Sigmoid colon (tissue), 7 donors: ENCODE data around the gene CCDC187. TPM values are rescaled to one million over a fixed set of nuclear protein-coding genes. Genes with fewer than 3 reads are reported as not detected.

Source experiments
- DNase-seq: peaks from one replicate; pipeline ENCODE4 v3.0.0-alpha.2; 2019
- H3K27ac ChIP-seq, 4 donors: fragments of 200-600 bp; sonication (generic); one replicate each; pipeline ENCODE4 v1.5.1; 2016 to 2019; ENCODE audit warnings: mild to moderate bottlenecking in 1 of 4
- H3K27me3 ChIP-seq, 3 donors: fragments of 200-600 bp; sonication (generic); one replicate each; pipeline ENCODE4 v1.5.1; 2019; ENCODE audit warnings: mild to moderate bottlenecking in 1 of 3
- H3K36me3 ChIP-seq, 4 donors: fragments of 200-600 bp; sonication (generic); one replicate each; pipeline ENCODE4 v1.5.1; 2016 to 2019
- H3K4me1 ChIP-seq, 4 donors: fragments of 200-600 bp; sonication (generic); one replicate each; pipeline ENCODE4 v1.5.1; 2017 to 2019
- H3K4me3 ChIP-seq, 4 donors: fragments of 200-600 bp; sonication (generic); one replicate each; pipeline ENCODE4 v1.5.1; 2017 to 2019; ENCODE audit warnings: mild to moderate bottlenecking in 2 of 4, moderate library complexity in 1 of 4
- H3K9me3 ChIP-seq, 4 donors: fragments of 200-600 bp in 3 of 4; sonication (generic) in 3 of 4; one replicate each; pipeline versions ENCODE4 v1.5.1 to v1.6.1; 2013 to 2019
- EP300 ChIP-seq, 4 donors: sonication (generic); formaldehyde crosslinking; IDR thresholded peaks; one replicate each; pipeline ENCODE4 v1.6.1; 2017; ENCODE audit warnings: antibody characterized with exemption in 4 of 4
- POLR2A ChIP-seq, 2 donors: fragments of 450-650 bp; IDR thresholded peaks; one replicate each; pipeline ENCODE4 v1.6.1; 2016; ENCODE audit warnings: antibody characterized with exemption in 2 of 2, mild to moderate bottlenecking in 2 of 2, moderate library complexity in 2 of 2
- POLR2AphosphoS5 ChIP-seq, 4 donors: sonication (generic); formaldehyde crosslinking; IDR thresholded peaks; one replicate each; pipeline ENCODE4 v1.6.1; 2017; ENCODE audit warnings: antibody characterized with exemption in 4 of 4
- WGBS, 2 donors: extraction: QIAGEN DNeasy Blood & Tissue Kit; methylation state at CpG; one replicate each; pipeline ENCODE4 v1.1.7; 2013; 5-methylcytosine and 5-hydroxymethylcytosine counted together
- intact Hi-C: fragments of 100-400 bp; cut with DNase I; formaldehyde crosslinking; loops from one replicate; pipeline ENCODE4 v1.15.1; 2023
- polyA plus RNA-seq, 3 donors: library from polyadenylated mRNA; stranded (reverse); fragments of 200-250 nt; gene quantifications; one replicate each; pipeline ENCODE4 v1.2.3, GENCODE V29; 2013
- total RNA-seq, 4 donors: library from RNA; depleted of rRNA; stranded (reverse); fragments of >200 nt; gene quantifications; one replicate each; pipeline ENCODE4 v1.1.0, GENCODE V29; 2016
- TF ChIP-seq, protein P1 (sequence below), 4 experiments: fragments of 450-650 bp in 3 of 4; fragments of 200-600 bp in 1 of 4; IDR thresholded peaks; one replicate each; pipeline ENCODE4 v1.5.1; 2016 to 2019; ENCODE audit warnings: antibody characterized with exemption in 4 of 4, mild to moderate bottlenecking in 3 of 4, moderate library complexity in 2 of 4
- donor health status: healthy with polysubstance abuse.
- donor health status: Bipolar disorder and iron deficiency.
- donor health status: healthy.

The CCDC187 gene
- total and polyA plus RNA-seq, 7 donors: 0.32 TPM; not detected in 6

- DNase-seq: no peak
- 83 to 96% methylated on average over 21 of the region's 21 CpGs for WGBS, 2 donors
- Histone ChIP-seq H3K9me3 (no peaks in the 10 kb centered on the region), H3K27ac (no peak overlapping the region), H3K27me3 (no peaks in the 10 kb centered on the region), H3K36me3 (peaks cover 0 to 30% (median 4%) of the 10 kb centered on the region in 4 donors), H3K4me3 (no peak overlapping the region), H3K4me1 (peaks cover 0 to 9% (median under 1%) of the 10 kb centered on the region in 4 donors)
- intact Hi-C loops: no loop called here
- TF ChIP-seq, protein P1, sequence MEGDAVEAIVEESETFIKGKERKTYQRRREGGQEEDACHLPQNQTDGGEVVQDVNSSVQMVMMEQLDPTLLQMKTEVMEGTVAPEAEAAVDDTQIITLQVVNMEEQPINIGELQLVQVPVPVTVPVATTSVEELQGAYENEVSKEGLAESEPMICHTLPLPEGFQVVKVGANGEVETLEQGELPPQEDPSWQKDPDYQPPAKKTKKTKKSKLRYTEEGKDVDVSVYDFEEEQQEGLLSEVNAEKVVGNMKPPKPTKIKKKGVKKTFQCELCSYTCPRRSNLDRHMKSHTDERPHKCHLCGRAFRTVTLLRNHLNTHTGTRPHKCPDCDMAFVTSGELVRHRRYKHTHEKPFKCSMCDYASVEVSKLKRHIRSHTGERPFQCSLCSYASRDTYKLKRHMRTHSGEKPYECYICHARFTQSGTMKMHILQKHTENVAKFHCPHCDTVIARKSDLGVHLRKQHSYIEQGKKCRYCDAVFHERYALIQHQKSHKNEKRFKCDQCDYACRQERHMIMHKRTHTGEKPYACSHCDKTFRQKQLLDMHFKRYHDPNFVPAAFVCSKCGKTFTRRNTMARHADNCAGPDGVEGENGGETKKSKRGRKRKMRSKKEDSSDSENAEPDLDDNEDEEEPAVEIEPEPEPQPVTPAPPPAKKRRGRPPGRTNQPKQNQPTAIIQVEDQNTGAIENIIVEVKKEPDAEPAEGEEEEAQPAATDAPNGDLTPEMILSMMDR (IDR thresholded peaks at IDR 0.05): no peak
- TF ChIP-seq POLR2AphosphoS5 (IDR thresholded peaks at IDR 0.05) (no peak), POLR2A (IDR thresholded peaks at IDR 0.05) (no peak), EP300 (IDR thresholded peaks at IDR 0.05) (no peak)
These were observed 30.6 kb upstream of the CCDC187 start for GRCh38 chr9:136334541-136334940.

DNA sequence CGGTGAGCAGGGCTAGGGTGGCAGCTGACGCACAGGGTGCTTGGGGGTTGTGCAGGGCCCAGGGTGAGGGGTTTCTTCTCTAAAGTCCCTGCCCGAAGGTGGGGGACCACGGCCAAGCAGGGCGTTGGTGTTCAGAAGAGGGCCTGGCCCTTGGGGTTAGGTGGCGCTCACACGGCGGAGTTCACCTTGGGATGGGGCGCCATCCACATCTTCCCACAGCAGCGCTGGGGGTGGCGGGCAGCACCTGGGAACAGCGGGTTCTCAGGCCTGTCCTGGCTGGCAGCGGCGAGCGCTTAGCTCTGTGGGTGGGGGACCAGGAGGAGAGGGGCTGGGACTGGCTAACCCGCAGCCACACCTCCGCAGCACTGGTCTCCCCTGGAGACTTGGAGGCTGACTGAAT is 29.6 kb upstream of the CCDC187 start:
- H3K36me3 ChIP-seq: peaks cover 0 to 27% (median 4%) of the 10 kb centered on the region in 4 donors
- peaks cover 0 to 17% (median 11%) of the 10 kb centered on the region in 4 donors for H3K4me1 ChIP-seq
- WGBS, 2 donors: 85 to 94% methylated on average over 17 of the region's 17 CpGs
- intact Hi-C loops: no loop called here
- H3K27ac ChIP-seq: no peak overlapping the region
- no peak for DNase-seq
- H3K27me3 ChIP-seq: no peaks in the 10 kb centered on the region
- H3K4me3 ChIP-seq: no peak overlapping the region
- TF ChIP-seq POLR2A (IDR thresholded peaks at IDR 0.05) (no peak), EP300 (IDR thresholded peaks at IDR 0.05) (no peak), POLR2AphosphoS5 (IDR thresholded peaks at IDR 0.05) (no peak)
- TF ChIP-seq, protein P1 (IDR thresholded peaks at IDR 0.05): no peak
- no peaks in the 10 kb centered on the region for H3K9me3 ChIP-seq

GRCh38 chr9:136333045-136333444 is 29.2 kb upstream of the CCDC187 start:
- intact Hi-C loops: no loop called here

GRCh38 chr9:136332482-136332983 is 28.6 kb upstream of the CCDC187 start:
- 73 to 83% methylated on average over 11 of the region's 11 CpGs for WGBS, 2 donors
- no peak for DNase-seq
- TF ChIP-seq EP300 (IDR thresholded peaks at IDR 0.05) (no peak), POLR2AphosphoS5 (IDR thresholded peaks at IDR 0.05) (no peak), POLR2A (IDR thresholded peaks at IDR 0.05) (no peak)
- TF ChIP-seq, protein P1 (IDR thresholded peaks at IDR 0.05): no peak
- no peaks in the 10 kb centered on the region for H3K9me3 ChIP-seq
- peaks cover 0 to 25% (median 18%) of the 10 kb centered on the region in 4 donors for H3K4me1 ChIP-seq
- no peak overlapping the region for H3K27ac ChIP-seq
- H3K36me3 ChIP-seq: peaks cover 0 to 17% (median 4%) of the 10 kb centered on the region in 4 donors
- H3K27me3 ChIP-seq: no peaks in the 10 kb centered on the region
- no peak overlapping the region for H3K4me3 ChIP-seq
- intact Hi-C loops: no loop called here

More at GRCh38 chr9:136333045-136333444, 29.2 kb upstream of the CCDC187 start:
- H3K9me3 ChIP-seq: no peaks in the 10 kb centered on the region
- WGBS, 2 donors: 74 to 86% methylated on average over 12 of the region's 12 CpGs
- H3K36me3 ChIP-seq: peaks cover 0 to 22% (median 4%) of the 10 kb centered on the region in 4 donors
- H3K27me3 ChIP-seq: no peaks in the 10 kb centered on the region
- peaks cover 0 to 21% (median 15%) of the 10 kb centered on the region in 4 donors for H3K4me1 ChIP-seq
- no peak overlapping the region for H3K27ac ChIP-seq
- TF ChIP-seq POLR2A (IDR thresholded peaks at IDR 0.05) (no peak), POLR2AphosphoS5 (IDR thresholded peaks at IDR 0.05) (no peak), EP300 (IDR thresholded peaks at IDR 0.05) (no peak)
- TF ChIP-seq, protein P1 (IDR thresholded peaks at IDR 0.05): no peak
- H3K4me3 ChIP-seq: no peak overlapping the region
- DNase-seq: no peak
